HG02852 (cell line): ENCODE results near the gene MTARC1.

ENCODE experiments used
- ATAC-seq: cut with Tn5 transposase; IDR thresholded peaks from one replicate; pipeline ENCODE4 v1.9.1; 2021; ENCODE audit warnings: mild to moderate bottlenecking, moderate library complexity; ENCODE audit not compliant: unreplicated experiment

MTARC1 gene

DNA sequence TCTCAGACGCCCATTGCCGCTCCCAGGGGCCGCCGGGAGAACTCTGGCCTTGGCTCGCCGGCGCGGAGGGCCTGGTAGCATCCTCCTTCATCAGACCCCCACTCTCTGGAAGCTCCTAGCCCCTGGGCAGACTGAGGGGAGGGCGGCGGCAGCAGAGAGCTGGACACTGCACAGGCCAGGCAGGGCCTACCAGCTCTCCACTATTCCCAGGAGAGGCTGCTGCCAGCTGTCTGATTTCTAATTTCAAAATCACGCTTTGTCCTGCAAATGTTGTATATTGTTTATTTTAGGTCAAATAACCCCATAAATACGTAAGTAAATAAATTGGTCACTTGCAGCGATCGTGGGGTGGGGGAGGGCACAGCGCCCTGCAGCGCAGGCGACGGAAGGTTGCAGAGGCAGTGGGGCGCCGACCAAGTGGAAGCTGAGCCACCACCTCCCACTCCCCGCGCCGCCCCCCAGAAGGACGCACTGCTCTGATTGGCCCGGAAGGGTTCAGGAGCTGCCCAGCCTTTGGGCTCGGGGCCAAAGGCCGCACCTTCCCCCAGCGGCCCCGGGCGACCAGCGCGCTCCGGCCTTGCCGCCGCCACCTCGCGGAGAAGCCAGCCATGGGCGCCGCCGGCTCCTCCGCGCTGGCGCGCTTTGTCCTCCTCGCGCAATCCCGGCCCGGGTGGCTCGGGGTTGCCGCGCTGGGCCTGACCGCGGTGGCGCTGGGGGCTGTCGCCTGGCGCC, at the start of gene MTARC1:
TSS of gene MTARC1 (plus strand) at position 577 of the 732 bp plus-strand sequence. CDS start at position 609, 32 bp downstream.
- ATAC-seq = peak; percentile 63

DNA sequence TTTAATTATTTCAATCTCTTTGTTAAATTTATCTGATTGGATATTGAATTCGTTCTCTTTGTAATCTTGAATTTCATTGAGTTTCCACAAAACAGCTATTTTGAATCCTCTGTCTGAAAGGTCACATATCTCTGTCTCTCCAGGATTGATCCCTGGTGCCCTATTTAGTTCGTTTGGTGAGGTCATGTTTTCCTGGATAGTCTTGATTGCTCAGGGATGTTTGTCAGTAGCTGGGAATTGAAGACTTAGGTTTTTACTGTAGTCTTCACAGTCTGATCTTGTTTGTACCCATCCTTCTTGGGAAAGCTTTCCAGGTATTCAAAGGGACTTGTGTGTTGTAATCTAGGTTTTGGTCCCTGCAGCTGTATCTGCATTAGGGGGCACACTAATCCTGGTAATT, 45.4 kb upstream of the MTARC1 start:
- ATAC-seq = no peak

DNA sequence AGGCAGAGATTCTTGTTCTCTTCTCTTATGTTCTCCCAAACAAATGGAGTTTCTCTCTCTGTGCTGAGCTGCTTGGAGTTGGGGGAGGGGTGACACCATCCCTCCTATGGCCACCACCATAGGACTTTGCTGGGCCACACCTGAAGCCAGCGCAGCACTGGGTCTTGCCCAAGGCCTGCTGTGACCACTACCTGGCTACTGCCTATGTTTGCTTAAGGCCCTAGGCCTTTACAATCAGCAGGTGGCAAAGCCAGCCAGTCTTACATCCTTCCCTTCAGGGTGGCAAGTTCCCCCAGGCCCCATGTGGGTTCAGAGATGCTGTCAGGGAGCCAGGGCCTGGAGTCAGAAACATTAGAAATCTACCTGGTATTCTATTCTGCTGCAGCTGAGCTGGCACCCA, 44.9 kb upstream of the MTARC1 start:
- ATAC-seq = no peak

DNA sequence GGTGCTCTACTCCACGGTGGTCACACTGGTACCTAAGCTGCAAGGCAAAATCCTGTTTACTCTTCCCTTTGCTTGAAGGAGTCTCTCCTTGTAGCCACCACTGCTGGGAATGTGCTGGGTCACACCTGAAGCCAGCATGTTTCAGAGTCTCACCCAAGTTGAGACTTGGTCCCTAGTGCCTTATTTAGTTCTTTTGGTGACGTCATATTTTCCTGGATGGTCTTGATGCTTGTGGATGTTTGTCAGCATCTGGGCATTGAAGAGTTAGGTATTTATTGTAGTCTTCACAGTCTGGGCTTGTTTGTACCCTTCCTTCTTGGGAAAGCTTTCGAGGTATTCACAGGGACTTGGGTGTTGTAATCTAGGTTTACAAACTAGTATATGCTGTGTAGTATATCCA, 44.2 kb upstream of the MTARC1 start:
- no peak for ATAC-seq

DNA sequence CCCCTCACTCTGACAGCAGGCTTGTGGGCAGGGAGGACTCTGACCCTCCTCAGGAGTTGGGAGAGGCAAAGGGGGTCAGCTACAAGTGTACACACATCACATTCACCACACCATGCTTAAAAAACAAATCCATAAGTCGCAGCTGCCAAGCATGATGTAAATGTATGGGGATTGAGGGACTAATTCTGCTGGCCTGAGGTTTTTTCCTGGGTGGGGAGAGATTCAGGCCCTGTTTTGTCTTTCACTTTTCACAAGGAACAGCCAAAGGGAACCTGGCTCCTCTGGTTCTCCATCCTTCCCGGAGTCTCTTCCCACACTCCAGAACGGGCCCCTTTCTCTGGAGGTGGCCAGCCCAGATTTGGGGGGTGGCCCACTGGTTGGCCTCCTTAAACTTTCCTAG, 39.9 kb upstream of the MTARC1 start:
- ATAC-seq = no peak

DNA sequence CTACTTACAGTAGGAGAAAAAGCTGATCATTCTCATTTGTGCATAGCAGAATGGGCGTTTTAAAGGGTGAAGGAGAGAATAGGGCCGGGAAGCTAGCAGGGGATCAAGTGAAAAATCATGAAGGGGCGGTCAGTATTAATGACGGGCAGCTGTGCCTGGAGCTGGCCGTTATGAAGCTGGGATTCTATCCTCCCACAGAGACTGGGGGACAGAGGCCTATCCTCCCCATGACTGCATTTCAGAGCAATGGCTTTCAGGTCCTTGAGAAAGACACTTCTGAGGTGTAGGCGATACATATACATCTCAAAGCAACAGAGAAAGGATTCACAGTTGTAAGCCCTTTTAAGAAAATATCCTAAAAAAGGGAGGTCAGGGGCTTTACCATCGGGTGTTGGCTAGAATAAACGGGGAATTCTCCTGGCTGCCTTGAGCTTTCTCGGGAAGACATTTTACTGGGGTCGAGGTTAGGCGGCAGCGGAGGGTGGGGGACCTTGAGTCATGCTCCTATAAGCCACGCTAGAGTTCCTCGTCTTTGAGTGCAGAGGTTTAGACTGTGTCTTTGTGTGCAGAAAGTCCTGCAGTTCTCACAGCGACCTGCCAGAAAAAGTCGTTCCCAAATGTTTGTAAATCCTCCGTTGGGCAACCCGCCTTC, 39.1 kb upstream of the MTARC1 start:
- peak; percentile 25 for ATAC-seq

DNA sequence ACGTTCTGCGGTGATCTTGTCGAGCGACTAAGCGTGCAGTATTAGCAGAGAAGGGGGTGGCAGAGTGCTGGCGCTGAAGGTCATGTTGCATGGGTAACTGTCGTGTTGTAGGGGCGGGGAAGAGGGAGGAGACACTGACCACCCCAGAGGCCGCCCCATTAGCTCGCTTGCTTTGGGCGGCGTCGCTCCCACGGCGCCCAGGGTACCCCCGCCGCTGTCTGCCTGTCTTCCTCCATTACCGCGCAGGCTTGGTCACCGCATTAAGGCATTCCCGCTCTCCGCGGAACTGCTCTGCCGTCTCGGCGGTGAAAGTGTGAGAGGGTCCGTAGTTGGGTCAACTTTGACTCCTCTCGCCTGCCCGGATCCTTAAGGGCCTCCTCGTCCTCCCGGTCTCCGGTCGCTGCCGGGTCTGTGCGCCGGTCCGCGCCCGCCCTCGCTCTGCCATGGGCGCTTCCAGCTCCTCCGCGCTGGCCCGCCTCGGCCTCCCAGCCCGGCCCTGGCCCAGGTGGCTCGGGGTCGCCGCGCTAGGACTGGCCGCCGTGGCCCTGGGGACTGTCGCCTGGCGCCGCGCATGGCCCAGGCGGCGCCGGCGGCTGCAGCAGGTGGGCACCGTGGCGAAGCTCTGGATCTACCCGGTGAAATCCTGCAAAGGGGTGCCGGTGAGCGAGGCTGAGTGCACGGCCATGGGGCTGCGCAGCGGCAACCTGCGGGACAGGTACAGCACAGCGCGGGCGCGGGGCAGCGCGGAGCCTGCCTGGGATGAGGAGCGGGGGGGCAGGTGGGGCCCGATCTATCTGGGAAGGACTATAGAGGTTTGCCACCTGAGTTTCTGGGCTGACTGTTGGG, 38.4 kb upstream of the MTARC1 start, which contains the start of gene MTARC2:
TSS of gene MTARC2 (plus strand) at position 234 of the 846 bp plus-strand sequence. CDS start at position 444, 210 bp downstream.
- peak; percentile 94 for ATAC-seq

DNA sequence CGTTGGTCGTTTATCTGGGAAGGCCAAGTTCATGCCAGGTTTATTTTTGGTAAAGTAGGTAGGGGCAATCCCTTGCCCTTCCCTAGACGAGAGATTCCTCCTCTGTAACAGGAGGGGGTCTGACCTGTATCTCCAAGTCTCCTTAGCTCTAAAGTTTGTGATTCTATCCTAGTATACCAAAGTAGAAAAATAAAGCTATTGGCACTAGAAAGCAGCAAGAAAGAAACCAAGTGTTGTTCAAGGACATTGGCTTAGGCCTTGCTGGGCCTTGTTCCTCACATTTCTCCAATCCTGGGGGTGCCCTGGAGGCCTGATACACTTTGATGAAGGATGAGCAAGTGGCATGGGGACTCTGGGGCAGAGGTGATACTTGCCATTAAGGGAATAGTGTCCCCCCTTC, 37.8 kb upstream of the MTARC1 start:
- no peak for ATAC-seq

DNA sequence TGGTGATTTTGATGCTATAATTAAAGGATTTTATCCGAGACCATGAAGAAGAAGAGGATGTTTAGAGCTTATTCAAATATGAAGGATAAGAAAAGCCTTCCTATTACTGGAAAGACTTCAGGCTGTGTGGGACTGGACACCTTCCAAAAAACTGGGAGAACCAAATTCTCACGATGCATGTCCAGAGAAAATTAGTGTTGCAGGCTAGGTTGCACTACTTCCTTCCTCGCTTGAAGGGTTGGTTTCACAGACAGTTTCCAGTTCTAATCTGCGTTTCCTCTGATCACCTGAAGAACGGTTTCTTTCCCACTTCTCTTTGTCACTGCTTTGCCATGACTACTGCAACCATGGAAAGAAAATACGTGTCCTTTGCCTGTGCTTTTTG, 36.6 kb upstream of the MTARC1 start:
- no peak for ATAC-seq

DNA sequence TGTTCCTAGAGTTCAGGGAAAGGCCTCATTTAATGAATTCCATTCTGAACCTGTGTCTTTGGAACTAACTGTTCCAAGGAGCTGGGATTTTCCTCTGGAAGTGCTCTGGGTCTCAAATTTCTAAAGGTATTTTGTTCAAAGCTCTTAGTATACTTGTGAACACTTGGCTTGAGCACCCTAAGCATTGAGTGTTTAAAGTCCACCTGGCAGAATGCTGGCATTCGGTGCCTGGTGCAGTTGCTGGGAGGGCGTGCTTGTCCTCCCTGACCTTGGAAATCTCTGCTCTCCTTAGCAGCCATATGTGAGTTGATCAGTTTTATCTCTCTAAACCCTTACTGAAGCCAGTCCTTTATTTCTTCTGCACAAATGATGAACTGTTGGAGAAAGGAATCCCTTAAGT, 35.6 kb upstream of the MTARC1 start:
- ATAC-seq = no peak

DNA sequence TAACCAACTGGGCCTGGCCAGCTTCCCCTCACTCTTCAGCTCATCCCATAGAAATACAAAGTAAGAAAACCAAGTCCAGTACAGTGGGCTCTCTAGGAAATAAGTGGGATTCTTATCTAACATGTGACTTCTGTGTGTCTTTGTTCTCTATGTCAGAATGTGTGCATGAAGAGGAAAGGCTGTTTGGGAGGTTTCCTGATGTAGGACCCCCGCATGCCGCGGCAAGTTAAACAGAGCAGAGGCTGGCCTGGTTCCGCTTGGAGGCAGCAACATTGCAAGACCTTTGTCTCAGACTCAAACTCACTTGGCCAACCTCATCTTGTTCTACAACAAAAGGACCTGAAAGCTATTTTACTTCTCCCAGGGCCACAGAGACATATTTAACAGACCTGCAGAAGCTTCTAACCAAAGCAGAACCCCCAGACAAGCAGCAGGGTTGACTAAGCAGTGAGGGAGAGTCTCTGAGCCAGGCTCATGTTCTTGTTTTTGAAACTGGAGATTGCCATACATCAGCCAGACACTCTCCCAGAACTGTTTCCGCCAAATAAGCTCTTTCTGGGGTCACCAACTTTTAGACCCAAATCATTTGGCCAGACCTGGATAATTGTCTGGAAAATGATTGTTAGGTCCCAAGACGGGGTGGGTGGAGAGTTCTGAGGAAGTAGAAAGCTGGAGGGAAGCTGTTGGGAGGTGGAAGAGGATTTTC, 32.3 kb upstream of the MTARC1 start:
- ATAC-seq = no peak

DNA sequence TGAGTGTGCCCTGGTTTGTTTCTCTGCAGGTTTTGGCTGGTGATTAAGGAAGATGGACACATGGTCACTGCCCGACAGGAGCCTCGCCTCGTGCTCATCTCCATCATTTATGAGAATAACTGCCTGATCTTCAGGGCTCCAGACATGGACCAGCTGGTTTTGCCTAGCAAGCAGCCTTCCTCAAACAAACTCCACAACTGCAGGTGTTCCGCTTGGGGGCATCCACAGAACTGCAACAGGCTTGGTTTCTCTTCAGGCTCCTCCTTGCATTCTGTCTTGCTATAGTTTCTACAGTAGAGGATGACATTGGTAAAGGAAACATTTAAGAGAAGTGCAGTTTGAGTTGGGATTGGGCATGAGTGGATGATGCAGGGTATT, 31.8 kb upstream of the MTARC1 start:
- ATAC-seq = no peak

DNA sequence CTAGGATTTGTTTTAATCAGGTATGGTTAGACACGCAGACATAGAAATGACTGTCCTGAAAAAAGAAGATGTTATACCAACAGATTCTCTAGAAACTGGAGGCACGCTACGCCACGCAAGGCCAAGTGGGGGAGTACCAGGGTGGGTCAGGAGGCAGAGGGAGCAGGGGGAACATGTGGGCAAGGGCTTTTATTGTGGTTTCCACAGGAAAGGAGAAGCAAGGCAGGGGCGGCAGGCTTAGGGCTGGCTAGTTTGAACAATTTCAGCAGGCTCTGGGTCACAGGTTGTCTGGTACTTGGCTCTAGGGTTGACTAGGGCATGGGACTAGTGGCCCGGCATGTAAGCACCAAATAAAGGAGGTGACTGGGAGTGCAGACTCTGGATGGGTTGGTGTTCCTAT, 31.4 kb upstream of the MTARC1 start:
- ATAC-seq = no peak

DNA sequence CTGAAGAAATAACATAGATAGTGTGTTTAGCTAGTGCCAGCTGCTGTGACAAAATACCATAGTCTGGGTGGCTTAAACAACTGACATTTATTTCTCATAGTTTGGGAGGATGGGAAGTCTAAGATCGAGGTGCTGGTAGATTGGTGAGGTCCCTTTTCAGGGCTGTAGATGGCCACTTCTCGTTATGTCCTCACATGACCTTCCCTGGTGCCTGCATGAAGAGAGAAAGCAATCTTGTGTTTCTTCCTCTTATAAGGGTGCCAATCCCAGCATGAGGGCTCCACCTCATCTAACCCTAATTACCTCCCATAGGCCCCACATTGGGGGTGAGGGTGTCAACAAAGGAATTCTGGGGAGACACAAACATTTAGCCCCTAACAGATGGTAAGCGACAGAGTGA, 29.3 kb upstream of the MTARC1 start:
- ATAC-seq = no peak

DNA sequence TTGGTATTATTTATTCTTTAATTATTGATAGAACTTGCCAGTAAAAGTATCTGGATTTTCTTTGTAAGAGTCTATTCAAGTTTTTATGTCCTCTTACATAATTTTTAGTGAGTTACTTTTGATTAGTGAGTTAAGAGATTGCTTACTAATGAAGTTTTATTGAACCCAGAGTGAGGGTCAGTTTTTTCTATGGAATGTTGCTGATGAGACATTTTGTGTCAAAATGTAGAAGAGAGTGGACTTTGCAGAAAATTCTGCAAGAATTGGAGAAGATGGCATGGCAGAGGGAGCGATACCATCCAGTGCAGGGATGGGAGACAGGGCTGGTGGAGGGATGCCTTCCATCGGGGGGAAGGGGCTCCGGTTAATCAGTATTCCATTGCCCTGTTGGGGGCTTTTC, 27.6 kb upstream of the MTARC1 start:
- no peak for ATAC-seq

DNA sequence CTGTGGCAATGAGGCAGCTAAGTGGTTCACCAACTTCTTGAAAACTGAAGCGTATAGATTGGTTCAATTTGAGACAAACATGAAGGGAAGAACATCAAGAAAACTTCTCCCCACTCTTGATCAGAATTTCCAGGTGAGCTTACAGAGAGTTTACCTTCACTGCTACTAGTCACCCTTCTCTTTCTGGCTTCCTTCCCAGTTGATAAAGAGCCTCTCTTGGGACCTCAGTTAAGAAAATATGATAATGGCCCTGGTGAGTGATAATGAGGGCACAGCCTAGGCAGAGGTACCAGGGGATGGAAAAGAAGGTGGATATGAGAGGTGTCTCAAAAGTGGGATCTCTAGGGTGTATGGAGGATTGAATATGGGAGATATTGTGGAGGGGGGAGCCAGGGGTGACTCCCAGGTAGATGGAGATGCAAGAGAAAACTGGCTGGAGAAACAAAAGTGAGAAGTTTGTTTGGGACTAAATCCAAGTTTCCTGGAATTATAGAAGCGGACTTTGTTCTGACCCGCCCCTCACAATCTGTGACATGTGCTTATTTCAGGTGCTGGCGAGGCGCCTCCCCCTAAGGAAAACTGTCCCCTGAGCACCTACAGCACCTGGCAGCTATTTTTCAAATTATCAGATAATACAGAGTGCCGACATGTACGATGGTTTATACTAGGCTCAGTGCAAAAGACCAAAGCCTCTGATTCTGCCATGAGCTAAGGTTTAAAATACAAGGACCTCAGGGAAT, 24.9 kb upstream of the MTARC1 start:
- no peak for ATAC-seq

DNA sequence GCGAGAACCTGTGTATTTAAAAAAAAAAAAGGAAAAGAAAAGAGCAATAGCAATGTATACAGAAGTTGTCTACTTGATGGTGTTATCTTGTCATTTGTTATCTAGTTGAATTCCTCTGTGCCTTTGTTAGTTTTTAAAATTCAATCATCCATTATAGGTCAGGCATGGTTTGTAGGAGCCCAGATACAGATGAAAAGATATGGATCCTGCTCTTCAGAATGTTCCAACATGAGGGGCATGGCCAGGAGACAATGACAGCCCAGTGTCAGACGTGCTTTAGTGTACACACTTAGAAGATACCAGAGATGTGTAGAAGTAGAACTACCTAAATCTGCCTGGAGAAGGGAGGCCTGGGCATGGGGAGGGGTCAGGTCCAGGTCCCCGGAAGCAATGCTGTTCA, 22.0 kb upstream of the MTARC1 start:
- ATAC-seq = no peak

DNA sequence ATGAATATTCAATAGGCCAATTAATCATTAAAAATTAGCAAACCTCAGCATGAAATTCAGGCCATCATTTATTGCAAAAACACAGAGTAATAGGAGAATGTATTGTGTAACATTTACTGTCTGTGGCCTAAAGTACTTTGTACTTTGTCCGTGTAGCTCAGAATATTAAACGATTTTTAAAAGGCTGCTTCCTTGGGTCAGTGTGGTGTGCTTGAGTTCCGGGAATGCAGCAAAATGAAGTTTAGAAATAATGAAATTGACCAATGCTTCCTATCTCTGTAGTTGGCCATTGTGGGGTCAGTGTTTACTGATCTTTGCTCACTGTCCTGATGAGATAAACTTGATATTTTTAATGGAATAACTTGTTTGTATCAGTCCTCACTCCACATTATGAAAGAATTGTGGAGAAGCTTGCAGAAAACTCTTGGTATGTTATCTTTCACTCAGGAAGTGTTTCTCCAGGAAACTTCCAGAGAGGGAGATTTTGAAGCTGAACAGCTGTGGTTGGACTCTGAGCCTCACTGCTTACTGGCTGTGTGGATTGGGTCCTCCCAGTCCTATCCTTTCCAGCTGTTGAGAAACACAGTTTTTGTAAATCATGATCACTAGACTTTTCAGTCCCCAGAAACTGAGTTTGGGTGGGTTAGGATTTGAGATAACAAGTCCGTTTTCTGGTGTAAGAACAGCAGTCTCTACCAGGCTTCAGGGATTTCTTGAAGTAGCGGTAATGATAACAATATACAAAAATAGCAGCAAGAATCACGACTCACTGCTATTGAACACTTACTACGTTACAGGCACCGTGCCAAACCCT, 19.2 kb upstream of the MTARC1 start:
- ATAC-seq = no peak

DNA sequence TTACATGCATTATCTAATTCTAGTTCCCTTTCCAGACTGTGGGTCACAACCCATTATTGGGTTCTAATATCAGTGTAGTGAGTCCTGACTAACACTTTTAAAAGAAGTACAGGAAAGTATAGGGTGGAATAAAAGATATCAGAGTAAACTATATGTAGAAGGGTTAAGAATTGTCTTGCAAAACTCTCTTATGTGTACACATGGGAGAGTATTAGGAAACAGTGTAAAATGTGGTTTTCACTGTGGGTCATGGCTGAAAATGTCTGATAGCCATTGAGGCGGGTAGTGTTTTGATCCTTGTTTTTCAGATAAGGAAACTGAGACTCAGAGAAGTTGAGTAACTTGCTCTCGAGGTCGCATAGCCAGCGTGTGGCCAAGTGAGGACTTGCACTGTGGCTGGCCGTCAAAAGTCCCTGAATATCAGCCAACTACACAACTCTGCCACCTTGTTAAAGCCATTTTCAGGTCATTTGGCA, 18.5 kb upstream of the MTARC1 start:
- ATAC-seq = no peak
